ENCODE measurements around the gene MED1. TPM values are rescaled to one million over a fixed set of nuclear protein-coding genes. Genes with fewer than 3 reads are reported as not detected.

The MED1 gene
- total and polyA plus RNA-seq, 9 of the 15 experiments (the other 6 are each of a cell fraction or from before 2014, with no cell fraction given), result 14.0 to 59.8 (median 46.7) TPM

GRCh38 chr17:39401412-39402243 is 49.4 kb downstream of the MED1 start, which contains the start of gene FBXL20 (continued):
- TF ChIP-seq NCOA4 (IDR thresholded peaks at IDR 0.05; ENCODE audit: partially characterized antibody) (no peak), SRSF3 (IDR thresholded peaks at IDR 0.05; ENCODE audit: insufficient read depth, low read length) (no peak), CTCFL (IDR thresholded peaks at IDR 0.05; ENCODE audit: borderline replicate concordance, insufficient read depth, low read depth, low read length, poor library complexity, severe bottlenecking) (no peak), ZNF445 (CRISPR knock-in tag; IDR thresholded peaks at IDR 0.05; ENCODE audit: low read depth) (no peak), ZNF655 (CRISPR knock-in tag; IDR thresholded peaks at IDR 0.05) (no peak), PTBP1 (IDR thresholded peaks at IDR 0.05; ENCODE audit: low read depth, low read length) (no peak), ZFP30 (CRISPR knock-in tag; IDR thresholded peaks at IDR 0.05; ENCODE audit: borderline replicate concordance) (no peak)
- TF ChIP-seq, protein P1, sequence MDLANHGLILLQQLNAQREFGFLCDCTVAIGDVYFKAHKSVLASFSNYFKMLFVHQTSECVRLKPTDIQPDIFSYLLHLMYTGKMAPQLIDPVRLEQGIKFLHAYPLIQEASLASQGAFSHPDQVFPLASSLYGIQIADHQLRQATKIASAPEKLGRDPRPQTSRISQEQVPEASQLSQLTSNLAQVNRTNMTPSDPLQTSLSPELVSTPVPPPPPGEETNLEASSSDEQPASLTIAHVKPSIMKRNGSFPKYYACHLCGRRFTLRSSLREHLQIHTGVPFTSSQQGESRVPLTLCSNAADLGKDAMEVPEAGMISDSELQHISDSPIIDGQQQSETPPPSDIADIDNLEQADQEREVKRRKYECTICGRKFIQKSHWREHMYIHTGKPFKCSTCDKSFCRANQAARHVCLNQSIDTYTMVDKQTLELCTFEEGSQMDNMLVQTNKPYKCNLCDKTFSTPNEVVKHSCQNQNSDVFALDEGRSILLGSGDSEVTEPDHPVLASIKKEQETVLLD (IDR thresholded peaks at IDR 0.05), result 0 out of 2 replicates have a peak, but pooled peaks have one; percentile 35

Measured in K562 (cell line).